ENCODE data around the gene CAMTA1.

GRCh38 chr1:7679159-7679872 lies 894.1 kb downstream of the CAMTA1 start:
- TF ChIP-seq CTCF (IDR thresholded peaks at IDR 0.05) (no peak), POLR2A (IDR thresholded peaks at IDR 0.05) (no peak)
